Stimulated activated CD4-positive, alpha-beta T cell treated with anti-CD3 and anti-CD28 coated beads, Interleukin-1b, Interleukin-23, amount 100 ng/mL, for 1 hour (primary cell): Measurements from ENCODE around the gene ACAA2.
A peak's percentile ranks its signal among the peaks of the same experiment; 100 is the strongest.

Source experiments
- DNase-seq, 2 donors: peaks; one replicate each; pipeline ENCODE4 v3.0.0-alpha.2; 2020; ENCODE audit warnings: low read depth in 2 of 2

The ACAA2 gene

GRCh38 chr18:49813319-49814146, at the start of gene ACAA2:
Gene ACAA2 (minus strand): TSS chr18:49813533. CDS start chr18:49813484, 49 bp downstream.
- peak; percentile 48 to 63 for DNase-seq

GRCh38 chr18:49862656-49863385, 49.5 kb upstream of the ACAA2 start:
- no peak for DNase-seq

GRCh38 chr18:49861659-49862058, 48.3 kb upstream of the ACAA2 start:
- no peak for DNase-seq

GRCh38 chr18:49859725-49860124, 46.4 kb upstream of the ACAA2 start:
- no peak for DNase-seq

- no peak for DNase-seq
Observed at GRCh38 chr18:49859021-49859359, 45.7 kb upstream of the ACAA2 start.

- DNase-seq, result peak in 1 of 2 donors; percentile 36
Observed at GRCh38 chr18:49858309-49859020, 45.1 kb upstream of the ACAA2 start.

- no peak for DNase-seq
Observed at GRCh38 chr18:49857708-49858107, 44.4 kb upstream of the ACAA2 start.

- DNase-seq, result no peak
Observed at GRCh38 chr18:49856496-49856895, 43.2 kb upstream of the ACAA2 start.

GRCh38 chr18:49855711-49856415, 42.5 kb upstream of the ACAA2 start:
- no peak for DNase-seq

GRCh38 chr18:49854681-49855080, 41.3 kb upstream of the ACAA2 start:
- no peak for DNase-seq

- no peak for DNase-seq
Observed at GRCh38 chr18:49853436-49853835, 40.1 kb upstream of the ACAA2 start.

GRCh38 chr18:49853011-49853410, 39.7 kb upstream of the ACAA2 start:
- no peak for DNase-seq

- no peak for DNase-seq
Observed at GRCh38 chr18:49851624-49852023, 38.3 kb upstream of the ACAA2 start.

- no peak for DNase-seq
Observed at GRCh38 chr18:49850636-49851035, 37.3 kb upstream of the ACAA2 start.

GRCh38 chr18:49849331-49850217, 36.2 kb upstream of the ACAA2 start:
- DNase-seq, result no peak

GRCh38 chr18:49848115-49848514, 34.8 kb upstream of the ACAA2 start:
- DNase-seq, result no peak

GRCh38 chr18:49847524-49847923, 34.2 kb upstream of the ACAA2 start:
- DNase-seq, result no peak

- DNase-seq, result no peak
Observed at GRCh38 chr18:49846718-49847470, 33.6 kb upstream of the ACAA2 start.

- no peak for DNase-seq
Observed at GRCh38 chr18:49846361-49846662, 33.0 kb upstream of the ACAA2 start.

GRCh38 chr18:49845629-49846360, 32.5 kb upstream of the ACAA2 start:
- no peak for DNase-seq
